MM.1S (cell line): Measurements from ENCODE around the gene SPC24.

Source experiments
- DNase-seq: peaks from one replicate; pipeline ENCODE4 v3.0.0-alpha.2; 2015
- H2AFZ ChIP-seq: fragments of 300-600 bp; sonication (generic); 2 replicates; pipeline ENCODE4 v1.6.0; 2016; ENCODE audit warnings: antibody characterized with exemption, low read length
- H3F3A ChIP-seq: fragments of 300-600 bp; sonication (generic); 2 replicates; pipeline ENCODE4 v1.6.1; 2016; ENCODE audit warnings: mild to moderate bottlenecking, antibody characterized with exemption, low read length, moderate library complexity, mixed read lengths; ENCODE audit not compliant: insufficient read depth
- H3K27ac ChIP-seq: fragments of 300-600 bp; sonication (generic); 2 replicates; pipeline ENCODE4 v1.5.1; 2016; ENCODE audit warnings: mild to moderate bottlenecking, low read length
- H3K27me3 ChIP-seq: fragments of 300-600 bp; sonication (generic); replicated peaks from 2 replicates; pipeline ENCODE4 v1.6.0; 2016; ENCODE audit warnings: low read length; ENCODE audit not compliant: insufficient read depth
- H3K36me3 ChIP-seq: fragments of 300-600 bp; sonication (generic); replicated peaks from 2 replicates; pipeline ENCODE4 v1.6.1; 2016; ENCODE audit warnings: mild to moderate bottlenecking, low read length, mixed read lengths; ENCODE audit not compliant: insufficient read depth
- H3K4me1 ChIP-seq: fragments of 300-600 bp; sonication (generic); 2 replicates; pipeline ENCODE4 v1.6.1; 2016; ENCODE audit warnings: low read length, mixed read lengths
- H3K4me2 ChIP-seq: fragments of 300-600 bp; sonication (generic); 2 replicates; pipeline ENCODE4 v1.6.0; 2016; ENCODE audit warnings: low read depth, low read length
- H3K4me3 ChIP-seq: fragments of 300-600 bp; sonication (generic); 2 replicates; pipeline ENCODE4 v1.5.1; 2016; ENCODE audit warnings: low read length, mixed read lengths
- H3K79me2 ChIP-seq: fragments of 300-600 bp; sonication (generic); 2 replicates; pipeline ENCODE4 v1.6.1; 2016; ENCODE audit warnings: mixed run types, low read length, mixed read lengths
- H3K9ac ChIP-seq: fragments of 300-600 bp; sonication (generic); 2 replicates; pipeline ENCODE4 v1.6.1; 2016; ENCODE audit warnings: low read length, mixed read lengths
- H3K9me2 ChIP-seq: fragments of 300-600 bp; sonication (generic); replicated peaks from 2 replicates; pipeline ENCODE4 v1.6.1; 2016; ENCODE audit warnings: mild to moderate bottlenecking, low read length, mixed read lengths; ENCODE audit not compliant: insufficient read depth
- H3K9me3 ChIP-seq: fragments of 300-600 bp; sonication (generic); replicated peaks from 2 replicates; pipeline ENCODE4 v1.6.1; 2016; ENCODE audit warnings: mild to moderate bottlenecking, low read length, mixed read lengths; ENCODE audit not compliant: insufficient read depth
- H4K20me1 ChIP-seq: fragments of 300-600 bp; sonication (generic); 2 replicates; pipeline ENCODE4 v1.6.1; 2016; ENCODE audit warnings: mild to moderate bottlenecking, low read length, moderate library complexity, mixed read lengths; ENCODE audit not compliant: insufficient read depth
- CTCF ChIP-seq: fragments of 300-600 bp; sonication (generic); IDR thresholded peaks from 2 replicates; pipeline ENCODE4 v1.5.1; 2016; ENCODE audit warnings: antibody characterized with exemption, low read length, mixed read lengths
- EZH2 ChIP-seq: fragments of 300-600 bp; sonication (generic); optimal IDR thresholded peaks from 2 replicates; pipeline ENCODE3; 2017; ENCODE audit warnings: low read depth, mild to moderate bottlenecking, antibody characterized with exemption, low read length, mixed read lengths
- EZH2phosphoT487 ChIP-seq: fragments of 300-600 bp; sonication (generic); IDR thresholded peaks from 2 replicates; pipeline ENCODE4 v1.6.1; 2018; ENCODE audit warnings: antibody characterized with exemption, low read length

SPC24 gene

GRCh38 chr19:11096210-11096841, 59.3 kb downstream of the SPC24 start:
- Histone ChIP-seq H3K27me3 (no peaks in the 10 kb centered on the region), H3K9me2 (no peaks in the 10 kb centered on the region), H4K20me1 (peaks cover 24% of the 10 kb centered on the region; the same call in 1 of the 2 replicates), H3K36me3 (peaks cover 5% of the 10 kb centered on the region; the same call in 1 of the 2 replicates), H3K4me2 (peak overlapping the region; percentile 68), H3F3A (peaks cover 54% of the 10 kb centered on the region), H3K4me1 (peaks cover 40% of the 10 kb centered on the region), H3K27ac (peak overlapping the region; percentile 95), H3K9me3 (no peaks in the 10 kb centered on the region), H2AFZ (no peak overlapping the region), H3K4me3 (peak overlapping the region; percentile 11; the same call in 1 of the 2 replicates), H3K79me2 (peaks cover 89% of the 10 kb centered on the region), H3K9ac (peak overlapping the region; percentile 21; the same call in 1 of the 2 replicates)
- TF ChIP-seq EZH2phosphoT487 = no peak
- TF ChIP-seq EZH2 = no peak
- TF ChIP-seq CTCF = no peak
- DNase-seq = peak; percentile 90
